HG03432 (cell line): ENCODE data around the gene DNTT.
"Not testable (repeated sequence)": the region's sequence is repeated elsewhere in the genome, so short reads cannot be mapped to it uniquely, and the experiment has no call there.

Experiments used
- ATAC-seq: cut with Tn5 transposase; IDR thresholded peaks from one replicate; pipeline ENCODE4 v1.9.1; 2021; ENCODE audit warnings: mild to moderate bottlenecking, moderate library complexity; ENCODE audit not compliant: unreplicated experiment

DNTT gene

DNA sequence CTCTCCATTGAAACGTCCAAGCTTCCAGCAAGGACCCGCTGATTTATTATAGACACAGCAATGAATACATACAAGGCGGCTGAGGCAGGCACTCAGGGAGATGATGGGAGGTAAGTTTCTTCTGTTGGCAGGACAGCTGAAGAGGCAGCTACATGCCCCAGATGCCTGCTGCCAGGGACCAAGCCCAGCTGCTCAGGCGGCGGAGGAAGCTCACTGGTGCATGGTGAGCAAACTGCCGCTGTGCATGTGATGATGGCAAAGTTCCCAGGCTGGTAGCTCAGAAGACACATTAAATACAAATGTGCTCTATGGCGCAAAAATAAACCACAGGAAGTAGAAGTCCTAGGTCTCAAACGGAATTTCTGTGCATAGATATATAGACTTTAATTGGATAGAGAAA is 2.3 kb downstream of the DNTT start:
- ATAC-seq: peak; percentile 60

- ATAC-seq: not testable (repeated sequence)
Measured at GRCh38 chr10:96308854-96309253, 4.6 kb downstream of the DNTT start.

- no peak for ATAC-seq
Measured at GRCh38 chr10:96309628-96310320, 5.5 kb downstream of the DNTT start.

DNA sequence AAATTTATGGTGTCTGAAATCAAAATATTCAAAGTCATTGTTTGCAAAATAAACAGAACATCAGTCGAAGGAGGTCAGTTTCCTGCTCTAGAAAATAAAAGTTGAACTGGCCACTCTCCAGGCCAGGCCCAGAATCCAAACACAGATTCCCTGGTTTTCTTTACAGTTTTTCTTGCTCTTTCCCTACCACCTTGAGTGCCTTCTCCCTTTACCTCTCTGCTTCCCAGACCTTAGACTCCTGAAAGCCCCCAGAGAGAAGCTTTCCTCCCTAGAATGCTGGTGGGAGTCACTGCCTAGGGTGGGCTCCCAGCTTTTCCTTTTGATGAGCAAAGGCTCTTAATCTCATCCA is 6.1 kb downstream of the DNTT start:
- no peak for ATAC-seq

GRCh38 chr10:96311180-96311715 is 7.0 kb downstream of the DNTT start:
- no peak for ATAC-seq

DNA sequence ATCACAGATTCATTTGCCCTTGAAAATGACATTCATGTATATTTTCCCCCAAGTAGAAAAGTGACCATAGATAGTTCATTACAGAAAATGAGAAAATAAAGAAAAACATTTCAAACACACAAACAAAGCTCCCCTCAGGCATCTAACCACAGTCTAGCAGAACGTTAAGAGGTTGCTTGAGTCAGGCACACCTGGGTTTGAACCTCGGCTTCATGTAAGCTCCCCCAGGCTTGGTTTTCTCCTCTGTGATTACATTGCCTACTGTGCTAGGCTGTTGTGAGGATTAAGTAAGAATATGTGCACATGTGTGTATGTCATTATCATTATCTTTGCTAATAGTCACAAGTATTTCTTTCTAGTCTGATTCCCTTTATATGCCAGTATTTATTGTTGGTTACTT is 9.1 kb downstream of the DNTT start:
- ATAC-seq: no peak

DNA sequence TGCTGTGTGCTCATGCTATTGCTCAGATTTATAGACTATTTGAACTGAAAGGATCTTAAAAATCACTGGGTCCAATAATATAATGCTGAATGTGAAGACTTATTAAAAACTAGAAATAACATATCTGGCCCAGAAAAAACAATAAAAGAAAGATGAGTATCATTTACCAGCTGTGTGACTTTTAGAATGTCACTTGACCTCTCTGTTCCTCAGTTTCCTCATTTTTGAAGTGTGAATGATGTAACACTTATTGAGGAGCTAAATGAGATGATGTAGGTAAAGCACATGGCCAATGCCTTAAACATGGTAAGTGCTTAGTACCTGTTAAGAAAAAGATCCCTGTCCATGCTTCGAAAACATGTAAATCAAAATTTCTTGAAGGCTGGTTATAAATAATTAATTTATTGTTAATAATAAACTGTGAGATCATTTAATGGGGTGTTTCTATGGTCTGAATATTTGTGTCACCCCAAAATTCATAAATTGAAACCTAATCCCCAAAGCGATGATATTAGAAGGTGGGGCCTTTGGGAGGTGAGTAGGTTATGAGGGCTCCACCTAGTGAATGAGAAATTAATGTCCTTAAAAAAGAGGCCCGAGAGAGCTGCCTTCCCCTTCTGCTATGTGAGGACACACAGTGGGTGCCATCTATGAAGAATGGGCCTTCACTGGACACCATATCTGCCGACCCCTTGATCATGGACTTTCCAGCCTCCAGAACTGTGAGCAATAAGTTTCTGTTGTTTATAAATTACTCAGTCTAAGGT is 13.0 kb downstream of the DNTT start:
- no peak for ATAC-seq

DNA sequence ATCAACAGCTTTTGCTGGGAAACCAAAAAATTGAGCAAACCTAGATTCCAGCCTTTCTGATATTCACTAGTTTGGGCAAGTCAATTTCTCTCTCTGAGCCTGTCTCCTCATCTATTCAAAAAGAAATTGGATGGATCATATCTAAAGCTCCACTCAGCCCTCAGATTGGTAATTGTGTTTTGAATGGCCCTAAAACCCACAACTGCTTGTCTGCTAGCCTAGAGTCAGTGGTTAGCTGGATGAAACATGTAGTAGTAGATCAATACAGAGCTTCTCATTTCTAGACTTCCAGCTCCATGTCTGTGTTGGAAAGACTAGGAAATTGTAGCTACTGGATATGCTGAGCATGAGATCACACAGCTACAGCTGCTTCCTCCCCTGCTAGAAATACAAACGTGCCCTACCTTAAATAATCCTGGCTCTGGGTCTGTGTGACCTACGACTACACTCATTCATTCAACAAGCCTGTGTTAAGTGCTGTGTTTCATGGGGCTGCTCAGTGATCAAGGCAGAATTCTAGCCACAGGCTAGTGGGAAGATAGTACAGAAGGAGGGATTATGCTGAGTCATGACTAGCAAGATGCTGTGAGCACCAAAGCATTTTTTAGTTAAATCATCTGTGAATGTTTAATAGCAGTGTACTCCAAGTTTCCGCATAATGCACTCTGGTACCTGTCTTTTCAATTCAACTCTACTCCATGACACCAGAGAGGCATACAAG is 15.7 kb downstream of the DNTT start:
- no peak for ATAC-seq

- no peak for ATAC-seq
Measured at GRCh38 chr10:96321822-96322221, 17.6 kb downstream of the DNTT start.

DNA sequence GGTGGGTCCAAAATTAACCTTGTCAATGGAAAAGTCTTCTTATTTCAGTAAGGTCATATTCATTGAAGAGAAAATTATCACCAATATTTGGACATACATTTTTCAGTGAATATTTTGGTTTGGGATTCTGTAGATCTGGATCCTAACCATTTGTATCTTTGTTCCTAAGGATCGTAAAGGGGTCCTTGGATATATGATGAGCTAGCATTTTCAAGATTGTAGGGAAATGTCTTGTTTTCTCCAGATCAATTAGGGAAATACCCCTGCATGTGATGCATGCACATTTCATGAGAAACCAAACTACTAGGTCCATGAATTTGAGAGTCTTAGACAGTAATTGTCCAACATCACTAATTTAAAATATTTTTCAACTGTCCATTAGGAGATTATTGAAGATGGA is 18.0 kb downstream of the DNTT start:
- no peak for ATAC-seq

DNA sequence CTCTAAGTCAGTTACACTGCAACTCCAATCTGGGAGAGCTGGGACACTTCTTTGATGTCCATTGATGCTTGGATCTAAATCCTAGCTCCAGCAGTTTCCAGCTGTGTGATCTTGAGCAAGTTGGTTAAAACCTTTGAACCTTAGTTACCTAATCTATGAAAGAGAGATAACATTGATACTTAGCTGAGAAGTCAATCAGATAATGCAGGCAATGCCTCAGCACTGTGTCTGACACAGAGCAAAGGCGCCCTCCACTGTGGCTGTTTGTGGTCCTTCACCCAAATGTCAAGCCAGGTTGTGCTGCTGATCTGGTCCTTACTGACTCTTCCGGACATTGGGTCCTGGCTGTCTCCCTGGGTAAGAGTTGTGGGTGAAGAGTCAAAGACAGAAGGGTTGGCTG is 20.2 kb downstream of the DNTT start:
- no peak for ATAC-seq

- ATAC-seq: peak; percentile 98
Measured at GRCh38 chr10:96325719-96326373, 21.6 kb downstream of the DNTT start.

GRCh38 chr10:96327462-96327861 is 23.2 kb downstream of the DNTT start:
- no peak for ATAC-seq

- no peak for ATAC-seq
Measured at GRCh38 chr10:96333101-96333500, 28.9 kb downstream of the DNTT start.

DNA sequence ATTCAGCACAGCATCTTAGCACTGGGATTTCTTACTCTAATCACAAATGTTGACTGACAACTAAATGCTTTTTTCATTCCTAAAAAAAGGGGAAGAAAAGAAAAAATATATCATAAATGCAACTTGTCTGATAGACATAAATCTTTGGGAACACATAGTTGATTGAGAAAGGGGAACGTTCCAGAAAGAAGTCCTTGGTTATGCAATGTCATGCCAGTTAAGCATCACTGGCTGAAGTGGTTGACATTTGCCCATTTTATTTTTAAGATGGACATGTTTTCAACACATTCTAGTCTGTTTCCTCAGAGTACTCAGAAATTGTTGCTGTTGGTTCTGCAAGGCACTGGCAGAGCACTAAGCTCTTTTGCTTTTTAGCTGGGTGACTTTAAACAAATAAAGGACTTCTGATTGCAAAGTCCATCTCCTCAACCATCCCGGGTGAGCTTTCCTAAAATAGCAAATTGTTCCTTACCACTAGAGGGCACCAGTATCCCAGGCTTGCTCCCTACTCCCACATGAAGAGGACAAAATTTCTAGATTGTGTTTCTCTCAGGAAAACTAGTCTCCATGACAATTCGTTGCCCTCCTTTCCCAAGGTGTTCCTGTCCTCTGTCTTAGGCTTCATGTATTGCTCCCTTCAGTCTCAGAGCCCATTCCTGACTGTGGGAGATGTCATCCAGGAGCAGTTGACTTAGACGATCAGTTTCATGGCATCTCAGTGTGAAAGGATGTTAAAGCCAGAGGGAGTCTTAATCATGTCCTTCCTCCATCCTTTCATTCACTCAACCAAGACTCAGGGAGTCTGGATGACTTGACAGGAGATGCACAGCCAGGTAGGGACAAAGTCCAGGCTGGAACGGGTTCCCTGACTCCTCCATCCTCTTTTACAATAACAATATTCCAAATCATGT is 30.6 kb downstream of the DNTT start:
- no peak for ATAC-seq

- ATAC-seq: no peak
Measured at GRCh38 chr10:96337106-96337505, 32.9 kb downstream of the DNTT start.

DNA sequence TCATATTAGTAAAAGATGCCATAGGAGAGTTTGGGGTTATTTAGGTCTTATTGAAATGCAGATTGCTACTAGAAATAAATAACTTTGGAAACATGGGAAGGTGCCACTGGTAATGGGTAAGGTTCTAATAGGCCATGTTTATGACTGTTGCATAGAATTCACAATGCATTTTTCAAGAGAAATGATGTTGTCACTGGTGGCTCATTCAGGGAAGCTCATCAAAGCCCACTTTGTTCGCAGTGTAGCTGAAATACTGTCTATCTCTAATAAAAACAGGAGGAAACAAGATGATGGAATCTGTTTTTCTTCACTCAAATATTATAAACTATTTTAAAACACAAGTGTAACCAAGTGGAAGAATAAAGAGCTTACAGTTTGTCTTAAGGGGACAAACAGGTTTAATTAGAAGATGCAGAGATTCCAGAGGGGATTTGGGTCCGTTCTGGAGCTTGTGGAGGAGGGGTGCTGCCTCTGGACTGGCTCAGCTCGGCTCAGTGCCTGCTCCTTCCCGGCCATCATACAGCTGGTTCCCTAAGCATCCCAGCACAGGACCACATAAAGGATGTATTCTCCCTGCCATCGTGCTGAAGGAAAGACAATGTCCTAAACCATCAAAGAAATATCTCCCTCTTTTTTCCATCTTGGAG is 34.2 kb downstream of the DNTT start:
- no peak for ATAC-seq

DNA sequence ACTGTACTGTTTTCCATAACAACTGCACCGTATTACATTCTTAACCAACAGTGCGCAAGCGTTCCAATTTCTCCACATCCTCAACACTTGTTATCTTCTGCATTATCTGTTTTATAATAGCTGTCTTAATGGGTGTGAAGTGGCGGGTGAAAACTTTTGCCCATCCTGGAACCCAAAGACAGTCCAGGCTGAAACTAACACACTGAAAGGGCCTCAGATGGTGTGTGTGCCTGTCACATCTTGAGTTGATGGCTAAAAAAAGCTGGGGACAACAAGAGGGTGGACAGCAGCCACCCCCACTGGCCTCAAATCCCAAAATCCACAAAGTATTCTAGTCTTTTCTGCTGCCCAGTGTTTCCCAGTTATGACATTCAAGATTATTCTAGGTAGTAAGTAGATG is 35.1 kb downstream of the DNTT start:
- ATAC-seq: no peak
